PC-9 (cell line): ENCODE data around the gene GNA15. TPM values are rescaled to one million over a fixed set of nuclear protein-coding genes. Genes with fewer than 3 reads are reported as not detected.

Experiments
- BruUV-seq: library from RNA; stranded (reverse); fragments of 400-500 nt; replicated peaks from 2 replicates; lab custom pipeline; 2021; lab: Mats Ljungman, UMichigan
- CTCF ChIA-PET: fragments of 300-600 bp; sonication (Branson Sonifier 250); formaldehyde crosslinking; loops from one replicate; lab custom pipeline; 2022; ENCODE audit warnings: antibody characterized with exemption; lab: Charles Lee
- POLR2A ChIA-PET: fragments of 300-600 bp; sonication (Branson Sonifier 250); formaldehyde crosslinking; loops from one replicate; lab custom pipeline; 2022; ENCODE audit warnings: antibody characterized with exemption; ENCODE audit not compliant: unreplicated experiment; lab: Charles Lee
- DNase-seq, 2 experiments: peaks; one replicate each; pipeline versions ENCODE4 v3.0.0 to v3.0.0-alpha.2; 2015 to 2022; ENCODE audit warnings: mixed read lengths in 1 of 2
- H2AFZ ChIP-seq: fragments of 200-600 bp; sonication (generic); 2 replicates; pipeline ENCODE4 v1.8.1; 2017; ENCODE audit warnings: antibody characterized with exemption
- H3F3A ChIP-seq: fragments of 200-600 bp; sonication (generic); 2 replicates; pipeline ENCODE4 v1.8.1; 2017; ENCODE audit warnings: antibody characterized with exemption, mild to moderate bottlenecking, low read depth; ENCODE audit not compliant: insufficient read depth
- H3K27ac ChIP-seq: fragments of 200-600 bp; sonication (generic); 2 replicates; pipeline ENCODE4 v1.6.1; 2016; ENCODE audit warnings: mixed run types
- H3K27me3 ChIP-seq: fragments of 200-600 bp; sonication (generic); 2 replicates; pipeline ENCODE4 v1.6.1; 2016; ENCODE audit warnings: low read depth, mixed run types; ENCODE audit not compliant: insufficient read depth
- H3K36me3 ChIP-seq: fragments of 200-600 bp; sonication (generic); 2 replicates; pipeline ENCODE4 v1.6.1; 2016; ENCODE audit warnings: low read depth, mixed run types
- H3K4me1 ChIP-seq: fragments of 200-600 bp; sonication (generic); replicated peaks from 2 replicates; pipeline ENCODE4 v1.6.1; 2016; ENCODE audit warnings: mixed run types; ENCODE audit not compliant: insufficient read depth
- H3K4me2 ChIP-seq: fragments of 200-600 bp; sonication (generic); 2 replicates; pipeline ENCODE4 v1.6.1; 2017; ENCODE audit warnings: mixed run types
- H3K4me3 ChIP-seq: fragments of 200-600 bp; sonication (generic); 2 replicates; pipeline ENCODE4 v1.6.1; 2016; ENCODE audit warnings: mixed run types
- H3K79me2 ChIP-seq: fragments of 200-600 bp; sonication (generic); 2 replicates; pipeline ENCODE4 v1.6.1; 2017; ENCODE audit warnings: low read depth, mixed run types
- H3K9me2 ChIP-seq: fragments of 200-600 bp; sonication (generic); 2 replicates; pipeline ENCODE4 v1.8.1; 2017; ENCODE audit warnings: mild to moderate bottlenecking; ENCODE audit not compliant: insufficient read depth
- H3K9me3 ChIP-seq: fragments of 200-600 bp; sonication (generic); 2 replicates; pipeline ENCODE4 v1.8.1; 2016; ENCODE audit warnings: low read depth; ENCODE audit not compliant: insufficient read depth
- H4K20me1 ChIP-seq: fragments of 200-600 bp; sonication (generic); 2 replicates; pipeline ENCODE4 v1.8.1; 2017; ENCODE audit not compliant: insufficient read depth
- CTCF ChIP-seq: fragments of 200-600 bp; sonication (generic); conservative IDR thresholded peaks from 2 replicates; pipeline ENCODE4 v1.6.1; 2017; ENCODE audit warnings: mixed run types, antibody characterized with exemption, mild to moderate bottlenecking, moderate library complexity
- EZH2 ChIP-seq: fragments of 200-600 bp; sonication (generic); IDR thresholded peaks from 2 replicates; pipeline ENCODE4 v1.8.0; 2017; ENCODE audit warnings: antibody characterized with exemption, low read depth
- intact Hi-C: fragments of 100-400 bp; cut with micrococcal nuclease; formaldehyde crosslinking; loops from one replicate; pipeline ENCODE4 v1.10.0; 2022; ENCODE audit not compliant: unreplicated experiment
- total RNA-seq: library from RNA; stranded (reverse); gene quantifications from 2 replicates; pipeline ENCODE4 v1.2.3, GENCODE V29; 2021

The GNA15 gene
- total RNA-seq, 1 experiment from 2014 or later = 14.2 TPM

DNA sequence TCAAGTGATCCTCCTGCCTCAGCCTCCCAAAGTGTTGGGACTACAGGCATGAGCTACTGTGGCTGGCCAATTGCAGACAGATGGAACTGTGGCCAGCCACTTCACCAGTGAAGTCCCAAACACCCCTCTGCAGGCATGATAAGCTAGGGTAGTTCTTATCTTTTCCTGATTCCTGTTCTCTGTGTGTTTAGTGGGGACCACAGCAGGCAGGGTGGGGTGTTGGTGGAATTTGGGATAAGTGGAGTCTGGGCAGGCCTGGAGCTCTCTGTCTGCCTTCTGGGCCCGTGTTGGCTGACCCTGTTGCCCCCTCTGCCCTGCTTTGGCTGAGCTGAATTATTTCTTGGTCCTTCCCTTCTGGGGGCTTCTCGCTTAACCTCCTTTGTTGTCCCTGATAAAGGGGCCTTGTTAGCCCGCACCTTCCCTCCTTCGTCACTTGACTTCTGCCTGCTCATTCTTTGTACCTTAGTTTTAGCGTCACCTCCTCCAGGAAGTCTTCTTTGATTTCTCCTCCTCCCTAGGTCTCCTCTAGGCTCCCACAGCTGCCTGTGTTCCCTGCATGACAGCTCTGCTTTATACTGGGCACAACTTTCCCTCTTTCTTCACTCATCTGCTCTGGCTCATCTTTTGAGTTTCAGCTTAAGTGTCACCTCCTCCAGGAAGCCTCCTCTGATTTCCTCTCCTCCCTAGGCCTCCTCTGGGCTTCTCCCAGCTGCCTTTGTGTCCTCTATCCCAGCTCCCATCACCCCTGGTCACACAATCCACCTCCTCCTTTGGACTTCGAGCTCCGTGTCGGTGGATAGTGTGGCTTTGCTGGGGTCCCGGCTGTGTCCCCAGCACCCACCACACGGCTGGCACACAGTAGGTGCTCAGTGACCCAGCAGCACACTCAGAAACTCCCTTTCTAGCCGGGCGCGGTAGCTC is 48.1 kb downstream of the GNA15 start:
- ChIA-PET CTCF (no interaction called here), POLR2A (no interaction called here)
- no peak for DNase-seq
- Histone ChIP-seq H3K9me2 (no peaks in the 10 kb centered on the region), H3K9me3 (no peaks in the 10 kb centered on the region), H3K4me3 (no peak overlapping the region), H3K4me2 (no peak overlapping the region; the same call in 1 of the 2 replicates), H2AFZ (no peak overlapping the region; the same call in 1 of the 2 replicates), H3F3A (no peaks in the 10 kb centered on the region; the same call in 1 of the 2 replicates), H3K79me2 (peaks cover 31% of the 10 kb centered on the region), H4K20me1 (peaks cover 4% of the 10 kb centered on the region; the same call in 1 of the 2 replicates), H3K4me1 (0 out of 2 replicates have a peak, but pooled peaks cover 8% of the 10 kb centered on the region), H3K27me3 (no peaks in the 10 kb centered on the region), H3K36me3 (no peaks in the 10 kb centered on the region), H3K27ac (no peak overlapping the region)
- BruUV-seq = no TSS peak
- intact Hi-C loops = no loop called here
- TF ChIP-seq EZH2 = no peak
- TF ChIP-seq CTCF = no peak

DNA sequence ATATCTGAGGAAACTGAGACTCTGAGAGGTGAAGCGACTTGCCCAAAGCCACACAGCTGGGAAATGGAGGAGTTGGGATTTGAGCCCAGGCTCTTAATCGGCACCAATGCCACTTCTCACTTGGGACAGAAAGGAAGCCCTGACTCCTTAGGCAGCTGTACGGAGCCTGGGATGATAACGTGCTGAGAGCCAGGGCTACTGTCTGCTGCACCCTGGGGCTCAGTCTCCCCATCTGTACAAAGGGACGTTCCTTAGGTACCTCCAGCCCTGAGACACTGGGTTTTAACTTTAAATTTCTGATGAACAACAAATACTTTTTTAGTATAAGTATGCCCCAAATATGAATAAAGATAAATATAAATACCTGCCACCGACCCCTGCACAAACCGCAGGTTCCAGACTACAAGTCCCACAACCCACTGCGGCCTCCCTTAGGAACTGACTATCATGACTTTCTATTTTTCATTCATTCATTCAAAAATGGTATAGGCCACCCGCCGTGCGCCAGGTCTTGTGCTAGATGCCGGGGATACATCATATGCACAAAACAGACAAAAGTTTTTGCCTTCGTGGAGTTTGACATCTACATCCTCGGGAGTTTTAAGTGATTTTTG is 49.1 kb downstream of the GNA15 start:
- Histone ChIP-seq H3K79me2 (peaks cover 35% of the 10 kb centered on the region), H4K20me1 (peaks cover 12% of the 10 kb centered on the region), H3K27me3 (no peaks in the 10 kb centered on the region), H3K36me3 (no peaks in the 10 kb centered on the region), H3K4me2 (peak overlapping the region; percentile 94), H3F3A (no peaks in the 10 kb centered on the region; the same call in 1 of the 2 replicates), H3K27ac (no peak overlapping the region), H3K4me3 (peak overlapping the region; percentile 73), H3K9me2 (no peaks in the 10 kb centered on the region), H3K4me1 (0 out of 2 replicates have a peak, but pooled peaks cover 8% of the 10 kb centered on the region), H2AFZ (peak overlapping the region; percentile 89), H3K9me3 (no peaks in the 10 kb centered on the region)
- ChIA-PET CTCF (no interaction called here), POLR2A (no interaction called here)
- no TSS peak for BruUV-seq
- intact Hi-C loops = loop anchor here (1.0 kb wide), 1 partner anchor 235 kb away; no protein-coding TSS in a partner anchor
- DNase-seq = peak in 1 of 2 experiments; percentile 36
- TF ChIP-seq CTCF (no peak), EZH2 (no peak)

DNA sequence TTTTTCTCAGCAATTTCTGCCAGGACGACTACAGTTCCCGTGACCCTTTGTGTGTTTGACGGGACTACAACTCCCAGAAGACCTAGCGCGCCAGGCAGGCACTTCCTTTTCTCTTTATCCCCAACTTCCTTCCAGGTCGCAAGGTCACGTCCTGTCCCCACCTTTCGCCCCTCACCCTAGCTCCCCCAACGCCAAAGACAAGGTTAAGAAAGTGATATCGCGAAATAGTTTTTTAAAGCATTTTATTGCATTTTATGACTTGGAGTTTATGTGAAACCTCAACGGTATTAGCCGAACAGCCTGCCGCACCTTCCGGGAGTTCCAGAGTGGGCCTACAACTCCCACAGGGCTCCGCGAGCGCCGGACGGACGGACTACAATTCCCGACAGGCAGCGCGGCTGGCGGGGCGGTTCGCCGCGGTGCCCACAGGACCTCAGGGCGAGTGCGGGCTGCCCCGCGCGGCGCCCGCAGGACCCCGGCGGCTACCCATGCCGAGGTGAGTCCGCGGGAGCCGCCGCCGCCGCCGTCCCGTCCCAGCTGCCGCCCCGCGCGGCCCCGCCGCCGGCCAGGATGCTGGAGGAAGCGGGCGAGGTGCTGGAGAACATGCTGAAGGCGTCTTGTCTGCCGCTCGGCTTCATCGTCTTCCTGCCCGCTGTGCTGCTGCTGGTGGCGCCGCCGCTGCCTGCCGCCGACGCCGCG is 49.8 kb downstream of the GNA15 start, which contains the start of gene NCLN:
NCLN (plus strand) TSS at position 470 of the 699 bp plus-strand sequence; CDS start at position 571, 101 bp downstream.
- POLR2A ChIA-PET = interaction anchor here (0.6 kb wide), 1 partner anchor 90 kb away, joined by 14 read pairs; no protein-coding TSS in a partner anchor
- H3K36me3 ChIP-seq = no peaks in the 10 kb centered on the region
- H3K27me3 ChIP-seq = no peaks in the 10 kb centered on the region
- no peaks in the 10 kb centered on the region for H3K9me3 ChIP-seq
- H3K27ac ChIP-seq = no peak within 1 kb of the TSS
- DNase-seq = peak; percentile 74 to 87
- TF ChIP-seq CTCF (no peak), EZH2 (no peak)
- peaks cover 40% of the 10 kb centered on the region for H3K79me2 ChIP-seq
- H3K4me1 ChIP-seq = 0 out of 2 replicates have a peak, but pooled peaks cover 8% of the 10 kb centered on the region
- peak within 1 kb of the TSS; percentile 73 for H3K4me3 ChIP-seq
- no TSS peak for BruUV-seq
- CTCF ChIA-PET = no interaction called here
- no peaks in the 10 kb centered on the region for H3K9me2 ChIP-seq
- H2AFZ ChIP-seq = peak within 1 kb of the TSS; percentile 89
- peak within 1 kb of the TSS; percentile 94 for H3K4me2 ChIP-seq
- intact Hi-C loops = loop anchor here (1.0 kb wide), 1 partner anchor 235 kb away; no protein-coding TSS in a partner anchor
- no peaks in the 10 kb centered on the region; the same call in 1 of the 2 replicates for H3F3A ChIP-seq
- peaks cover 13% of the 10 kb centered on the region for H4K20me1 ChIP-seq
